ENCODE data around the gene NIPBL.

DNA sequence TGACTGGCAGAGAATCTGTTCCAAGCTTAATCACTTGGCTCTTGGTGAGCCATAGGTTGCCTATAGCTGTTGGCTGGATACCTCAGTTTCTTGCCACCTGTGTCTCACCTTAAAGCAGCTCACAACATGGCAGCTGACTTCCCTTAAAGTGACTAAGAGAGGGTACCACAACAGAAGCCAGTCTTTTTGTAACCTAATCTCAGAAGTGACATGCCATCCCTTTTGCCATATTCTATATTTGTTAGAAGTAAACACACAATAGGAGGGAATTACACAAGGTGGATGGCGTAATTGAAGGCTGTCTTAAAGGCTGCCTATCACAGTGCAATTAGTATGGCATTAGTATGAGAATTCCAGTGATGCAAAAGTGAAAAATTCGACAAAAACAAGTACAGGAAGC is 28.1 kb downstream of the NIPBL start:
- TF ChIP-seq, protein P1, sequence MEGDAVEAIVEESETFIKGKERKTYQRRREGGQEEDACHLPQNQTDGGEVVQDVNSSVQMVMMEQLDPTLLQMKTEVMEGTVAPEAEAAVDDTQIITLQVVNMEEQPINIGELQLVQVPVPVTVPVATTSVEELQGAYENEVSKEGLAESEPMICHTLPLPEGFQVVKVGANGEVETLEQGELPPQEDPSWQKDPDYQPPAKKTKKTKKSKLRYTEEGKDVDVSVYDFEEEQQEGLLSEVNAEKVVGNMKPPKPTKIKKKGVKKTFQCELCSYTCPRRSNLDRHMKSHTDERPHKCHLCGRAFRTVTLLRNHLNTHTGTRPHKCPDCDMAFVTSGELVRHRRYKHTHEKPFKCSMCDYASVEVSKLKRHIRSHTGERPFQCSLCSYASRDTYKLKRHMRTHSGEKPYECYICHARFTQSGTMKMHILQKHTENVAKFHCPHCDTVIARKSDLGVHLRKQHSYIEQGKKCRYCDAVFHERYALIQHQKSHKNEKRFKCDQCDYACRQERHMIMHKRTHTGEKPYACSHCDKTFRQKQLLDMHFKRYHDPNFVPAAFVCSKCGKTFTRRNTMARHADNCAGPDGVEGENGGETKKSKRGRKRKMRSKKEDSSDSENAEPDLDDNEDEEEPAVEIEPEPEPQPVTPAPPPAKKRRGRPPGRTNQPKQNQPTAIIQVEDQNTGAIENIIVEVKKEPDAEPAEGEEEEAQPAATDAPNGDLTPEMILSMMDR (IDR thresholded peaks at IDR 0.05; ENCODE audit: control extremely low read depth in 1 of 3, insufficient read depth in 1 of 3, low read depth in 1 of 3, low read length in 3 of 3) = no peak
- no peak for TF ChIP-seq RAD21 (IDR thresholded peaks at IDR 0.05 in 1 of 2, conservative IDR thresholded peaks at IDR 0.05 in 1 of 2; ENCODE audit: low read depth in 2 of 2, low read length in 2 of 2)

Data from H1 (cell line).